NT2/D1 (cell line): Measurements from ENCODE around the gene STK25.

Source experiments
- SUZ12 ChIP-seq: IDR thresholded peaks from 2 replicates; pipeline ENCODE4 v1.6.1; 2011; ENCODE audit not compliant: insufficient read length, insufficient read depth; ENCODE audit errors: extremely low read depth
- YY1 ChIP-seq: IDR thresholded peaks from 2 replicates; pipeline ENCODE4 v1.6.1; 2011; ENCODE audit not compliant: insufficient read length, insufficient read depth
- ZNF274 ChIP-seq: IDR thresholded peaks from 2 replicates; pipeline ENCODE4 v1.6.1; 2011; ENCODE audit warnings: mild to moderate bottlenecking, low read depth, low read length

DNA sequence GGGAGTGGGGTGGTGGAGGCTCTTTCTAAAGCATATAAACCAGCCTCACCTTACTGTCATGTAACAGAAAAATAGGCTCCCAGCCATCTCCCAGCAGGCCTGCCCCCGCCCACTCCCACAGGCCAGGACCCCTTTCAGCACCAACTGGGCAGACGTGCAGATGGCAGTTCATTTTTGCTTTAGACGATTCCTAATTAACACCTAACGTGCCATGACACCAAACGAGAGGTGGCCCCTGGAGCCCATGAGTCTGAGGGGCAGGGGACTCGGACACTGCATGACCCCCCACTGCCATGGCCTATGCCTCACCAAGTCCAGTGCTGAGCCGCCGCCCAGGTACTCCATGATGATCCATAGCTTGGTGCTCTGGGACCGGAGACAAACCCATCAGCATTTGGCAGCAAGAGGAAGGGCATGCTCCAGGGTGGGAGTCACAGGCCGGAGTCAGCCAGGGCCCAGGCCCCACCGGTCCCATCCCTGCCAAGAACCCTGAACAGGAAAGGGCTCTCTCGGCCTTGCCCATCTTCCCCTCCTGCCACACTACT, 7.9 kb downstream of the STK25 start:
- TF ChIP-seq YY1 (no peak), ZNF274 (no peak), SUZ12 (no peak)
